ENCODE results near the gene CDC123.
"Not testable (repeated sequence)": the region's sequence is repeated elsewhere in the genome, so short reads cannot be mapped to it uniquely, and the experiment has no call there.

The CDC123 gene

GRCh38 chr10:12195603-12196506 is at the start of gene CDC123, which contains the start of gene NUDT5:
Gene CDC123 (plus strand): TSS chr10:12196188. CDS start chr10:12196246, 58 bp downstream.
Gene NUDT5 (minus strand): TSS chr10:12195891. CDS start chr10:12186291, 9,600 bp downstream.
- DNase-seq, result peak; percentile 89

GRCh38 chr10:12150163-12150562 is 45.8 kb upstream of the CDC123 start:
- DNase-seq, result no peak

- no peak for DNase-seq
These were observed 41.5 kb upstream of the CDC123 start for GRCh38 chr10:12154516-12154915.

GRCh38 chr10:12156367-12157123 is 39.4 kb upstream of the CDC123 start:
- no peak for DNase-seq

GRCh38 chr10:12158111-12158510 is 37.9 kb upstream of the CDC123 start:
- DNase-seq, result no peak

- DNase-seq, result no peak
These were observed 35.3 kb upstream of the CDC123 start for GRCh38 chr10:12160664-12161063.

- DNase-seq, result no peak
These were observed 33.1 kb upstream of the CDC123 start for GRCh38 chr10:12162927-12163326.

GRCh38 chr10:12164085-12164484 is 31.9 kb upstream of the CDC123 start:
- no peak for DNase-seq

GRCh38 chr10:12165036-12165435 is 31.0 kb upstream of the CDC123 start:
- DNase-seq, result no peak

- no peak for DNase-seq
These were observed 29.8 kb upstream of the CDC123 start for GRCh38 chr10:12165999-12166775.

- not testable (repeated sequence) for DNase-seq
These were observed 24.5 kb upstream of the CDC123 start for GRCh38 chr10:12171512-12171911.

GRCh38 chr10:12177642-12178041 is 18.3 kb upstream of the CDC123 start:
- peak; percentile 42 for DNase-seq

GRCh38 chr10:12179606-12180170 is 16.3 kb upstream of the CDC123 start:
- no peak for DNase-seq

- DNase-seq, result no peak
These were observed 15.6 kb upstream of the CDC123 start for GRCh38 chr10:12180221-12180974.

- peak; percentile 51 for DNase-seq
These were observed 14.8 kb upstream of the CDC123 start for GRCh38 chr10:12181065-12181775.

- DNase-seq, result no peak
These were observed 11.8 kb upstream of the CDC123 start for GRCh38 chr10:12184165-12184564.

GRCh38 chr10:12186323-12186722 is 9.7 kb upstream of the CDC123 start:
- no peak for DNase-seq

- no peak for DNase-seq
These were observed 8.6 kb upstream of the CDC123 start for GRCh38 chr10:12187321-12187905.

GRCh38 chr10:12188656-12189055 is 7.3 kb upstream of the CDC123 start:
- no peak for DNase-seq

- no peak for DNase-seq
These were observed 6.6 kb upstream of the CDC123 start for GRCh38 chr10:12189426-12189825.

- DNase-seq, result no peak
These were observed 4.3 kb upstream of the CDC123 start for GRCh38 chr10:12191715-12192114.

Data from EL (cell line).